ENCODE results near the gene RNF25.

Gene RNF25

DNA sequence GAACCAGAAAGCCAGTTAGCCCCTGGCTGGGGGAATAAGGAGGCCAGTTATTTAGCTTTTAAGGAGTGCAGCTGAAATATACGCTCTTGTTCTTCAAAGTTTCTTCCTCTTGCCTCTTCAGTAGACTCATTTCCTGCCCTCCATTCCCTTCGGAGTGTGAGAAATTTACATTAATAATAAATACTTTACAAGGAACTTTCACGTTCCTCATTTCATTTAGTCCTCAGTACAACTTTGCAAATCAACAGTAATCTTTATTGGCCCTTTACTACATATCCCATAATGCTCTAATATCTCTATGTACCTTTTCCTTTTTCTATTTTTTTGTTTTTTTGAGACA, 48.5 kb downstream of the RNF25 start:
- no peak for DNase-seq (ENCODE audit: low read depth in 2 of 2)

DNA sequence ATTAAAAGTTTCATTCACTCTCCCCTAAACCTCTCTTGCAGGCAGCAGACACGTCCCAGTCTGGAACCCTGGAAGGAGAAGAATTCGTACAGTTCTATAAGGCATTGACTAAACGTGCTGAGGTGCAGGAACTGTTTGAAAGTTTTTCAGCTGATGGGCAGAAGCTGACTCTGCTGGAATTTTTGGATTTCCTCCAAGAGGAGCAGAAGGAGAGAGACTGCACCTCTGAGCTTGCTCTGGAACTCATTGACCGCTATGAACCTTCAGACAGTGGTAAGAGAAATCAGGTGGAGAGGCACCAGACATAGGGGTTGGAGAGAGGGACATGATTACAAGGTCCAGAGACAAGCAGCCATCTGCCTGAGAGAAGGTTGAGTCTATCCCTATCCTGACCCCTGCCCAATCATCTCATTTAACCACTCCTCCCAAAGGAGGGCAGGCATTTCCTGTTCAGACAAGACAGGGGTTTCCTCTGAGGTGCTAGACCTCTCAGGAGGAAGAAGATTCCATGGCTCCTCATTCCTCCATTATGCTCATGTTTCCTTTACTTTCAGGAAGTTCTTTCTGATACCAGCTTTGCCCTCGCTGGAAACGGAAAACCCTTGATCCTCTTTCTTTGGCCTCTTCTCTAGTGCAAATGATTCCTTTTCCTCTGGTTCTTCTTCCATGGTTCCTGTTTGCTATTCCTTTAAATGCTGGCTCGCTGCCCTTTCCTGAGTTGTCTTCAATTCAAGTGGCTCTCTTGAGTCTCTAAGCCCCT, 49.0 kb downstream of the RNF25 start:
- DNase-seq (ENCODE audit: low read depth in 2 of 2) = no peak

DNA sequence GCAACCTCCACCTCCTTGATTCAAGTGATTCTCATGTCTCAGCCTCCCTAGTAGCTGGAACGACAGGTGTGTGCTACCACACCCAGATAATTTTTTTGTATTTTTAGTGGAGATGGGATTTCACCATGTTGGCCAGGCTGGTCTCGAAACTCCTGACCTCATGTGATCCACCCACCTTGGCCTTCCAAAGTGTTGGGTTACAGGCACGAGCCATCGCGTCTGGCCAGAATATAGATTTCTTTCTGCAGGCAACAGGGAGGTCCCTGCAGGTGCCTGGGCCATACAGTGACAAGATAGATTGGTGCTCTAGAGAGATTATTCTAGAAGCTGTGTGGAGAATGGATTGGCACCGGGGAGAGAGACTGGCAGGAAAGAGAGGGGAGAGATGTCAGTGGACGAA, 50.8 kb downstream of the RNF25 start:
- DNase-seq (ENCODE audit: low read depth in 2 of 2) = no peak

DNA sequence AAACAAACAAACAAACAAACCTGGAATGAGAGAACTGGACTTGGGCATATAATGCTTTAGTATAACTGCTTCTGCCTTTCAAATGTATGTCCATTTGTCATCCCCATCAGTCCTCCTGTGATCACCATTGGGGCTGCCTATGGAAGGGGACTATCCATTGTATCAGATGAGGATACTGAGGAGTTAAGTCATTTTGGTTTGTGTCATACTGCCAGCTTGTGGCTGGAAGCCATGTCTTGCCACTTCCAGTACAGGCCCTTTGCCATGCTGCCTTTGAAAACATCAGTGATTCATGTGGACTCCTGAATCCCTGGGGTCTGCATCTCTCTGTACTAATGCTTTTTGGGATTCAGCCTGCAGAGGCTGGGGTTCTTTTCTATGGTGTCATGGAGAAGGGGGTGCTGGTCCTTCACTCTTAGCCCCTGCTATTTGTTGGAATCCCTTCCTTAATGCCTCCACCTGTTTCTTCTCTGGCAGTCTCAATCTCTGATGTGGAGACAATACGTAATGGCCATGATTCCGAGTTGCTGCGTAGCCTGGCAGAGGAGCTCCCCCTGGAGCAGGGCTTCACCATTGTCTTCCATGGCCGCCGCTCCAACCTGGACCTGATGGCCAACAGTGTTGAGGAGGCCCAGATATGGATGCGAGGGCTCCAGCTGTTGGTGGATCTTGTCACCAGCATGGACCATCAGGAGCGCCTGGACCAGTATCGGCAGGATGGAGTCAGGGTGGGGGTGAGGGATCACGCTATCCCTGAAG, 53.5 kb downstream of the RNF25 start:
- no peak for DNase-seq (ENCODE audit: low read depth in 2 of 2)

DNA sequence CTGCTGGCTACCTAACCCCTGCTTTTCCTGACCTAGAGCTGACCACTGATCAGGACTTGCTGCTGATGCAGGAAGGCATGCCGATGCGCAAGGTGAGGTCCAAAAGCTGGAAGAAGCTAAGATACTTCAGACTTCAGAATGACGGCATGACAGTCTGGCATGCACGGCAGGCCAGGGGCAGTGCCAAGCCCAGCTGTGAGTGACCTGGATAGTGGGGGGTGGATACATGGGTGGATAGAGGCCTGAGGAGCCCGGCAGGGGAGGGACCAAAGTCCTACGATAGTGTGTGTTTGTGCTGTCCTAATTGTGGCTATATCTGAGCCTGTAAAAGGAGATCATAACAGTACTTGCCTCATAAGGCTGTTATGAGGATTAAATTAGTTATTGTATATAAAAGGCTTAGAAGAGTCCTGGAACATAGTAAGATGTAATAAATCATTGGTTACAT, 55.9 kb downstream of the RNF25 start:
- DNase-seq (ENCODE audit: low read depth in 2 of 2) = no peak
